IPS DF 4.7 (cell line): Measurements from ENCODE around the gene KCNMA1.

ENCODE experiments used
- DNase-seq: peaks from one replicate; pipeline ENCODE4 v3.0.0-alpha.2; 2013; ENCODE audit warnings: low spot score; ENCODE audit errors: extremely low read depth

The KCNMA1 gene

DNA sequence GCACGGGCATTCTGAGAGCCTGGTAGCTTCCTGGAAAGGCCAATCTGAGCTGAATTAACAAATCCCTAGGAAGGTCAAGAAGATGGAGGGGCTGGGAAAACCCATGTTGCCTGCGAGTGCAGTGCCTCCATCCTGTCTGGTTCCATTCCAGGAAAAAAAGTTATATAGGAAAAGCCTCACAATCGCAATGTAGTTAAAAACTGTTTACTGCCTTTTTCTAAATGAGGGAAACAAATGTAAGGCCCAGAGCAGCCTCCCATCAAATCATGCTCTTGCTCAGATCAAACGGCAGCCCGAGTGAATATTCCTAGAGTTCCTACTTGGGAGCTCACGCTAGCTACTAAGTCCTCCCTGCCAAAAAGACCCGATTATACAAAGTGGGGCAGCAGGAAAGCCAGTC is 179.9 kb downstream of the KCNMA1 start:
- no peak for DNase-seq

DNA sequence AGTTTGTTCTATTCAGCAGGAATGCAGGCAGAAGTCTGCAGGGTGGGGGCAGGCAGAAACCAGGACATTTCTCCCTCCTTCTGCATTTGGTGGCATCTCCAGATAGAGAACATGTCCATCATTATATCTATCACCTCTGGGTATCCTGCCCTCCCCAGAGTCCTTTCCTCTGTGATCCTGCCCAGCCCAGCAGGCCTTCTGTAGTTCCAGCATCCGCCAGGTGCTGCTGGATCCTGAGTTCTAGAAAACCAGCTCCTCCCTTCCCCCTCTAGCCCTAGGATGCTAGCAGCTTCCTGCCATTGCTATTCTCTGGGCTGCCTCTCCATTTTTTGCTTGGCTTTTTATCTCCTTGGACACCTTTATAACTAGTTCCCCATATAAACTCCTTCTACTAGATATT is 180.3 kb downstream of the KCNMA1 start:
- DNase-seq, result no peak

DNA sequence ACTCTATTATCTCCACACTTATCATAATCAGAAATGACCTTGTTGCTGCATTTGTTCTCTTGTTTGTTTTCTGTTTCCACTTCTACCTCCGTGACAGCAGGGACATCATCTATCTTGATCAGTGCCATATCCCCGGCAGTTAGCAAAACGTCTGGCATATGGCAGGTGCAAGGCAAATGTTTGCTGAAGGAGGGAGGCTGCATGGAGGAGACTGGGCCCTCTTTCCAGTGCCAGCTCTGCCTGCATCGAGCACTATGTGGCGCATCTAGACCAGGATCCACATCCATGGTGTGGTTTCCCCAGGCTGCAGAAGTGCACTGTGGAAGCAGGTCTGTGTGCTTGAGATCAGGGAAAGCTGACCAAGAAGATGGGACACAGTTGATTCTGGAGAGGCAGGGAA is 181.2 kb downstream of the KCNMA1 start:
- no peak for DNase-seq

DNA sequence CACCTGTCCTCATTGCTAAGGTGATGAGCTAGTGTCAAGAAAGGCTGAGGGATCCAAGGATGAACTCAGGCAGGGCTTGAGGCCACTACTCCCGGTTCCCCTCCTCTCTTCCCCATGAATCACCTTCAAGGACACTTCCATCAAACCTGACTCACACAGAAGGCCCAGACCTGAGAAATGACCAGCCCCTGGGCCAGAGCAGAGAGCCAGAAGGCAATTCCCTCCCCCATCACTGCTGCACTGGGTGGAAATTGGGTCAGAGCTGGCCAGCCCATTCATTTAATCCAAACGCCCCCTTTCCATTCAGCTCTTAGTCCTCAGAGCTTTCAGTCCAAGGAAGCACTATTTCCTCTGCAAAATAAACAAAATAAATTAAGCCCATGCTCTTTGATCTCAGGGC is 182.0 kb downstream of the KCNMA1 start:
- DNase-seq, result no peak

GRCh38 chr10:77452952-77453564 is 184.6 kb downstream of the KCNMA1 start:
- no peak for DNase-seq

GRCh38 chr10:77451886-77452285 is 185.7 kb downstream of the KCNMA1 start:
- no peak for DNase-seq

- no peak for DNase-seq
Observed at GRCh38 chr10:77448226-77448625, 189.4 kb downstream of the KCNMA1 start.

GRCh38 chr10:77446700-77447099 is 190.9 kb downstream of the KCNMA1 start:
- no peak for DNase-seq

GRCh38 chr10:77445547-77445946 is 192.1 kb downstream of the KCNMA1 start:
- DNase-seq, result no peak

DNA sequence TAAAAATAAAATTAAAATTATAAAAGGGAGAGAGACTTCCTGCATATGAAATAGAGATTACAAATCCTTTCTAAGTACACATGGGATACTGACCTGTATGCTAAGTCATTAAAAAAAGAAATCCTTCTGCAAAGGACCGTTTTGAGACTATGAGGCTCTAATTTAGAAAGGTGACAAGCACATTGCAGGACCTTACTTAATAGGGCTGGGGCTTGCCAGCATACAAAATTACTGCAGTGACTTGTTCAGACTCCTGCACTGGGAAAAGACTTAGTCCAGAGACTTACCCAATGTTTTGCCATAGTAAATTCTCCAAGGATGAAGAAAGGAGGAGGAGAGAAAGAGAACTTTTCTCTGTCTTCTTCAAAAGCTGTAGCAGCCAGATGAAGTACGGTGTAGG is 193.6 kb downstream of the KCNMA1 start:
- DNase-seq, result no peak

- DNase-seq, result no peak
Observed at GRCh38 chr10:77442699-77443189, 194.9 kb downstream of the KCNMA1 start.

- no peak for DNase-seq
Observed at GRCh38 chr10:77441353-77442166, 196.0 kb downstream of the KCNMA1 start.

GRCh38 chr10:77436257-77436975 is 201.2 kb downstream of the KCNMA1 start:
- DNase-seq, result no peak

- DNase-seq, result no peak
Observed at GRCh38 chr10:77433546-77433945, 204.1 kb downstream of the KCNMA1 start.

- DNase-seq, result no peak
Observed at GRCh38 chr10:77431980-77432797, 205.4 kb downstream of the KCNMA1 start.

GRCh38 chr10:77431209-77431611 is 206.4 kb downstream of the KCNMA1 start:
- DNase-seq, result no peak

- no peak for DNase-seq
Observed at GRCh38 chr10:77430530-77430929, 207.1 kb downstream of the KCNMA1 start.

DNA sequence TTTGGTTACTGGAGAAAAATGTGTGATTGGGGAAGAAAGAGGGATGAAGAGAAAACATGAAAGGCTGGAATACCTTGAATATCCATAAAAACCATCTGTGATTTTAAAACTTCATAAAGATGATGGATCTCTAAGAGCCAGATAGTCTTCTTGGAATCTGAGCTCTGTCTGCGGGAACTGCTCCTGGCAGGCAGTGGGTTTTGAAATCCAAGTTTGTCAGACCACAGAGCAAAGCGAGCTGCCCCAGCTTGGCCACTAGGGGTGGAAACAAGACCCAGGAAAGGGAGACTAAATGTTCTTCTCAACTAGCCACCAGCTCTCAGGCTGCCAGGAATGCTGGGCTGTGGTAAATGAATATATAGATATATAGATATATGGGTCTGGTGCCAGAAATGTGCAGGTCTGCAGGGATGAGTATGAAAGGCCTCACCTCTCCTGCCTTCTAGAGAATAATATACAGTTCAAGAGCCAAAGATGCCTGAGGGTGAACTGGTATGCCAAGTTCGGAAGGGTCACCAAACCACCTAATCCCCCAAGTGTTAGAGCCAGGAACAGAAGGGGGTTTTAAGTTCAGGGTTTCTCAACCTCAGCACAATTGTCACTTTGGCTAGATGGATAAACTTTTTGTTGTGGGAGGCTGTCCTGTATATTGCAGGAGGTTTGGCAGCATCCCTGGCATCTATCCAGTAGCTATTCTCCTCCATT is 208.8 kb downstream of the KCNMA1 start:
- no peak for DNase-seq

DNA sequence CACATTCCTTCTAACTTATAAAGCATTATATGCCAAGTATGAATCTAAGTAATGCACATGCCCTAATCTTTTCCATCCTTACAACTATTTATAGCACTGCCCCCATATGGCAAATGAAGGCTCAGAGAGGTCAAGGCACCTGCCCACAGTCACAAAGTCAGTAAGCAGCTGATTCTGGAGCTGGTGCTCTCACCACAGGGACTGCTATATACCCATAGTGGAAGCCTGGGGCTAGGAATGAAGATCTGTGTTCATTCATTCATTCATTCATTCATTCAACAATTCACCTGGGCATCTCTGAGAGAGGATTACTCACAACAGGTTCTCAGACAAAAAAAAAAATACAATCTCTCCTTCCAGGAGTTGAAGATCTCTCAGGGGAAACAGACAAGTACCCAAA is 213.4 kb downstream of the KCNMA1 start:
- DNase-seq, result no peak

GRCh38 chr10:77422491-77423338 is 214.9 kb downstream of the KCNMA1 start:
- no peak for DNase-seq
